Measurements from ENCODE around the gene PLD4.
"Not testable (repeated sequence)": the region's sequence is repeated elsewhere in the genome, so short reads cannot be mapped to it uniquely, and the experiment has no call there.

Gene PLD4

DNA sequence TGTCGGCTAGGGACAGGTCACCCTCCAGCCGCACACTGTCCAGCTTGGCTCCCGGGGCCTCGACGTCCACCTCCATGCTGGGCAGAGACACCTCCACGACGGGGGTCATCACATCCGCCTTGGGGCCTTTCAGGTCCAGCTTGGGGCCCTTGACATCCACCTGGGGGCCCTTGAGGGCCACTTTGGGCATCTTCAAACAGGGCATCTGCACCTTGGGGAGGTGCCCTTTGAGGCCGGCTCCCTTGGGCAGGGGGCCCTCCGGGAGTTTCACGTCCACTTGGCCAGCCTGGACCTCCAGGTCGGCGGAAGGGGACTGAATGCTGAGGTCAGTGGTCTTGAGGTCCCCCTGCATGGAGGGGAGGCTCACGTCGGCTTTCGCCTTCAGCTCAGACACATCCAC, 17.9 kb downstream of the PLD4 start:
- DNase-seq, result no peak

- DNase-seq, result not testable (repeated sequence)
Observed at GRCh38 chr14:104943216-104944015, 18.7 kb downstream of the PLD4 start.

DNA sequence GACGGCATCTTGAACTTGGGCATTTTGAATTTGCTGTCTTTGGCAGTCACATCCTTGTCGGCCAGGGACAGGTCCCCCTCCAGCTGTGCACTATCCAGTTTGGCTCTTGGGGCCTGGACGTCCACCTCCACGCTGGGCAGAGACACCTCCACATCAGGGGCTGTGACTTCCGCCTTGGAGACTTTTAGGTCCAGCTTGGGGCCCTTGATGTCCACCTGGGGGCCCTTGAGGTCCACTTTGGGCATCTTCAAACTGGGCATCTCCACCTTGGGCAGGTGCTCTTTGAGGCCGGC, 19.3 kb downstream of the PLD4 start:
- DNase-seq, result not testable (repeated sequence)

GRCh38 chr14:104944436-104945205, 19.9 kb downstream of the PLD4 start:
- DNase-seq, result not testable (repeated sequence)

DNA sequence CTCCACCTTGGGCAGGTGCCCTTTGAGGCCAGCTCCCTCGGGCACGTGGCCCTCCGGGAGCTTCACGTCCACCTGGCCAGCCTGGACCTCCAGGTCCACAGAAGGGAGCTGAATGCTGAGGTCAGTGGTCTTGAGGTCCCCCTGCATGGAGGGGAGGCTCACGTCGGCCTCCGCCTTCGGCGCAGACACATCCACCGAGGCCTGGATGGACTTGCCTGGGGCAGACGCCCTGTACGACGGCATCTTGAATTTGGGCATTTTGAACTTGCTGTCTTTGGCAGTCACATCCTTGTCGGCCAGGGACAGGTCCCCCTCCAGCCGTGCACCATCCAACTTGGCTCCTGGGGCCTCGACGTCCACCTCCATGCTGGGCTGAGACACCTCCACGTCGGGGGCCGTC, 20.6 kb downstream of the PLD4 start:
- not testable (repeated sequence) for DNase-seq

DNA sequence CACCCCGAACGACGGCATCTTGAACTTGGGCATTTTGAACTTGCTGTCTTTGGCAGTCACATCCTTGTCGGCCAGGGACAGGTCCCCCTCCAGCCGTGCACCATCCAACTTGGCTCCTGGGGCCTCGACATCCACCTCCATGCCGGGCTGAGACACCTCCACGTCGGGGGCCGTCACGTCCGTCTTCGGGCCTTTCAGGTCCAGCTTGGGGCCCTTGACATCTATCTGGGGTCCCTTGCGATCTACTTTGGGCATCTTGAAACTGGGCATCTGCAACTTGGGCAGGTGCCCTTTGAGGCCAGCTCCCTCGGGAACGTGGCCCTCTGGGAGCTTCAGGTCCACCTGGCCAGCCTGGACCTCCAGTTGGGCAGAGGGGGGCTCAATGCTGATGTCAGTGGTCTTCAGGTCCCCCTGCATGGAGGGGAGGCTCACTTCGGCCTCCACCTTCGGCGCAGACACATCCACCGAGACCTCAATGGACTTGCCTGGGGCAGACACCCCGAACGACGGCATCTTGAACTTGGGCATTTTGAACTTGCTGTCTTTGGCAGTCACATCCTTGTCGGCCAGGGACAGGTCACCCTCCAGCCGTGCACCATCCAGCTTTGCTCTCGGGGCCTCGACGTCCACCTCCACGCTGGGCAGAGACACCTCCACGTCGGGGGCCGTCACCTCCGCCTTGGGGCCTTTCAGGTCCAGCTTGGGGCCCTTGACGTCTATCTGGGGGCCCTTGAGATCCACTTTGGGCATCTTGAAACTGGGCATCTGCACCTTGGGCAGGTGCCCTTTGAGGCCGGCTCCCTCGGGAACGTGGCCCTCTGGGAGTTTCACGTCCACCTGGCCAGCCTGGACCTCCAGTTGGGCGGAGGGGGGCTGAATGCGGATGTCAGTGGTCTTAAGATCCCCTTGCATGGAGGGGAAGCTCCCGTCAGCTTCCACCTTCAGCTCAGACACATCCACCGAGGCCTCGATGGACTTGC, 21.6 kb downstream of the PLD4 start:
- not testable (repeated sequence) for DNase-seq

- DNase-seq, result not testable (repeated sequence)
Observed at GRCh38 chr14:104947201-104947600, 22.5 kb downstream of the PLD4 start.

GRCh38 chr14:104947881-104948735, 23.4 kb downstream of the PLD4 start:
- not testable (repeated sequence) for DNase-seq

DNA sequence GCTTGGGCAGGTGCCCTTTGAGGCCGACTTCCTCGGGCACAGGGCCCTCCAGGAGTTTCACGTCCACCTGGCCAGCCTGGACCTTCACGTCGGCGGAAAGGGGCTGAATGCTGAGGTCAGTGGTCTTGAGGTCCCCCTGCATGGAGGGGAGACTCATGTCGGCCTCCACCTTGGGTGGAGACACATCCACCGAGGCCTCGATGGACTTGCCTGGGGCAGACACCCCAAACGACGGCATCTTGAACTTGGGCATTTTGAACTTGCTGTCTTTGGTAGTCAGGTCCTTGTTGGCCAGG, 24.0 kb downstream of the PLD4 start:
- DNase-seq, result no peak

DNA sequence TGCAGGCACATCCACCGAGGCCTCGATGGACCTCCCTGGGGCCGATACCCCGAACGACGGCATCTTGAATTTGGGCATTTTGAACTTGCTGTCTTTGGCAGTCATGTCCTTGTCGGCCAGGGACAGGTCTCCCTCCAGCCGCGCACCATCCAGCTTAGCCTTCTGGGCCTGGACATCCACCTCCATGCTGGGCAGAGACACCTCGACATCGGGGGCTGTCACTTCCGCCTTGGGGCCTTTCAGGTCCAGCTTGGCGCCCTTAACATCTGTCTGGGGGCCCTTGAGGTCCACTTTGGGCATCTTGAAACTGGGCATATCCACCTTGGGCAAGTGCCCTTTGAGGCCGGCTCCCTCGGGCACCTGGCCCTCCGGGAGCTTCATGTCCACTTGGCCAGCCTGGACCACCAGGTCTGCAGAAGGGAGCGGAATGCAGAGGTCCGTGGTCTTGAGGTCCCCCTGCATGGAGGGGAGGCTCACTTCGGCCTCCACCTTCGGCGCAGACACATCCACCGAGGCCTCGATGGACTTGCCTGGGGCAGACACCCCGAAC, 24.8 kb downstream of the PLD4 start:
- not testable (repeated sequence) for DNase-seq

DNA sequence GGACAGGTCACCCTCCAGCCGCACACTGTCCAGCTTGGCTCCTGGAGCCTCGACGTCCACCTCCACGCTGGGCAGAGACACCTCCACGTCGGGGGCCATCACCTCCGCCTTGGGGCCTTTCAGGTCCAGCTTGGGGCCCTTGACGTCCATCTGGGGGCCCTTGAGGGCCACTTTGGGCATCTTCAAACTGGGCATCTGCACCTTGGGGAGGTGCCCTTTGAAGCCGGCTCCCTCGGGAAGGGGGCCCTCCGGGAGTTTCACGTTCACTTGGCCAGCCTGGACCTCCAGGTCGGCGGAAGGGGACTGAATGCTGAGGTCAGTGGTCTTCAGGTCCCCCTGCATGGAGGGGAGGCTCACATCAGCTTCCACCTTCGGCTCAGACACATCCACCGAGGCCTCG, 25.3 kb downstream of the PLD4 start:
- DNase-seq, result no peak

DNA sequence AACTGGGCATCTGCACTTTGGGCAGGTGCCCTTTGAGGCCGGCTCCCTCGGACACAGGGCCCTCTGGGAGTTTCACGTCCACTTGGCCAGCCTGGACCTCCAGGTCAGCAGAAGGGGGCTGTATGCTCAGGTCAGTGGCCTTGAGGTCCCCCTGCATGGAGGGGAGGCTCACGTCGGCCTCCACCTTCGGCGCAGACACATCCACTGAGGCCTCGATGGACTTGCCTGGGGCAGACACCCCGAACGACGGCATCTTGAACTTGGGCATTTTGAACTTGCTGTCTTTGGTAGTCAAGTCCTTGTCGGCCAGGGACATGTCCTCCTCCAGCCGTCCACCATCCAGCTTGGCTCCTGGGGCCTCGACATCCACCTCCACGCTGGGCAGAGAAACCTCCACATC, 26.0 kb downstream of the PLD4 start:
- not testable (repeated sequence) for DNase-seq

DNA sequence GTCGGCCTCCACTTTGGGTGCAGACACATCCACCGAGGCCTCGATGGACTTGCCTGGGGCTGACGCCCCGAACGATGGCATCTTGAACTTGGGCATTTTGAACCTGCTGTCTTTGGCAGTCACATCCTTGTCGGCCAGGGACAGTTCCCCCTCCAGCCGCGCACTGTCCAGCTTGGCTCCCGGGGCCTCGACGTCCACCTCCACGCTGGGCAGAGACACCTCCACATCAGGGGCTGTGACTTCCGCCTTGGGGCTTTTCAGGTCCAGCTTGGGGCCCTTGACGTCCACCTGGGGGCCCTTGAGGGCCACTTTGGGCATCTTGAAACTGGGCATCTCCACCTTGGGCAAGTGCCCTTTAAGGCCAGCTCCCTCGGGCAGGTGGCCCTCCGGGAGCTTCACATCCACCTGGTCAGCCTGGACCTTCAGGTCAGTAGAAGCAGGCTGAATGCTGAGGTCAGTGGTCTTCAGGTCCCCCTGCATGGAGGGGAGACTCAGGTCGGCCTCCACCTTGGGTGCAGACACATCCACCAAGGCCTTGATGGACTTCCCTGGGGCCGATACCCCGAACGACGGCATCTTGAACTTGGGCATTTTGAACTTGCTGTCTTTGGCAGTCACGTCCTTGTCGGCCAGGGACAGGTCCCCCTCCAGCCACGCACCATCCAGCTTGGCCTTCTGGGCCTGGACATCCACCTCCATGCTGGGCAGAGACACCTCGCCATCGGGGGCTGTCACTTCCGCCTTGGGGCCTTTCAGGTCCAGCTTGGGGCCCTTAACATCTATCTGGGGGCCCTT, 27.4 kb downstream of the PLD4 start:
- not testable (repeated sequence) for DNase-seq

GRCh38 chr14:104953097-104953496, 28.4 kb downstream of the PLD4 start:
- DNase-seq, result no peak

- no peak for DNase-seq
Observed at GRCh38 chr14:104953896-104954656, 29.4 kb downstream of the PLD4 start.

DNA sequence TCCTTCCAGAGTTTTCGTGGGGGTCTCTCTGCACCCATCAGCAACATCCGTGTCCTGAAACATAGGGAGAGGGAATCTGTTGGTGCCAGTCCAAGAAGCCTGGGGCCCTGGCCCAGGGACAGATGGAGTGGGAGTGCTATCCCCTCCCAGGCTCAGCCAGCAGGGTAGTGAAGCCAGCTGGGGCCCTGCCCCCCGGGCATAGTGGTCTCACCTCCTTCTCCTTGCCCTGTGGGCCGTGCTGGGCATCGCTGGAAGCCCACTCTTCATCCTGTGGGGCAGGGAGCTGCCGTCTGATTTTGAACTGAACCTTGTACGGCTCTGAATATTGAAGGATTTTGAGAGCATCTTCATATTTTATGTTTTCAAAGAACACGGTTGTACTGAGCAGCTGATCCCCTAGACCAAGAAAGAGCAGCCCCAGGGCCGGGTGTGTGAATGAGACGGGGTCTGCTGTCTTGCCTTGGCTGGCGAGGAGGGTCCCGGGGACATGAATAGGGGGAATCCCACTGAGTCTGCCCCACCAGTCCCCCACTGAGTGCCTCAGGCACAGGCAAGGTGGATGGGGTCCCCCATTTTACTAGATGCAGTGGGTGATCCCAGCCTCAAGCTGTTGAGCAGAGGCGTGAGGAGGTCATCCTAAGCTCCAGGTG, 30.2 kb downstream of the PLD4 start:
- no peak for DNase-seq

DNA sequence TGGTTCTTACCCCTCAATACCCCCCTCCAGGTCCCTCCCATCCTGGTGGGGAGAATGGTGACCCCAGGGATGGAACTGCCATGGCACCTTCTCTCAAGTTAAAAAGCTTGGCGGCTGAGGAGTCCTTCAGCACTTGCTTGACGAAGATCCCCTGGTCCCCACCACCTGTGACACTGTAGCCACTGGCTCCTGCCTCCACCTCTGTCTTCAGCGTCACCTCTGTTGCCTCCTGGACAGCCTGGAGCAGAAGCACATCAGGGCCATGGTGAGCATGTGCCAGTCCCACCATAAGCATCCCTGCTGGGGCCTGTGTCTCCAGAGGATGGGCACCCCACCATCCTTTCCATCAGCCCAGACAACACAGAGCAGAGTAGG, 30.7 kb downstream of the PLD4 start:
- no peak for DNase-seq

DNA sequence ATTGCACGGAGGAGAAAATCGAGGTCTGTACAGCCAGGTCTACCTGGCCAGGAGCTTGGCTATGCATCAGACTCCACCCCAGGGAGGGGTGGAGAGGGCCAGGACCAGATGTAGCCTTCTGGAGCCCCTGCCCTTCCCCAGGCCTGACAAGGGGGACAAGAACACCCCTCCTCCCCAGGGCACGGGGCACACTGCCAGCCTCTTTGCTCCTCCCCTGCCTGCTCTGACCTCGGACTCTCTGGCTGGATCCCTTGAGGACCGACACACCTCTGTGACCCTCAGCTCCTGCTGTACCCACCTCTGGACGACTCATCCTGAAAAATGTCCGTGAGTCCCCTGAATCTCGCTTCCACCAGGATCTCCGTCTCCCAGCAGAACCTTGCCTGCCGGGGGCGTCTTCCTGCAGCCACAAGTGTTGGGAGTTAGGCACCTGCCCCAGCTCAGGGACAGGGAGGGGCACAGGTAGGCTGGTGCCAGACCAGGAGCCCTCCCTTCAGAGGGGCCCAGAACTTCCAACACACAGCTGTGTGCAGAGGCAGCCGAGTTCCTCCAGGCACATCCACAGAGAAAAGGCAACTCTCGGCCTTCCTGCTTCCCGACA, 31.7 kb downstream of the PLD4 start:
- no peak for DNase-seq

Measured in CD4-positive, alpha-beta T cell treated with Interferon gamma for 1 hour (primary cell).